Endothelial cell of umbilical vein (primary cell): ENCODE data around the gene PSAT1. TPM values are rescaled to one million over a fixed set of nuclear protein-coding genes. Genes with fewer than 3 reads are reported as not detected.

Experiments
- BruUV-seq: library from RNA; stranded (reverse); fragments of 400-500 nt; replicated peaks from 2 replicates; lab custom pipeline; 2021; lab: Mats Ljungman, UMichigan
- CTCF ChIA-PET: fragments of 300-600, 350-600 bp; sonication (Branson Sonifier 250); formaldehyde crosslinking; loops from one replicate; lab custom pipeline; 2021; ENCODE audit warnings: antibody characterized with exemption, inconsistent platforms; lab: Charles Lee
- POLR2A ChIA-PET: fragments of 300-600, 350-600 bp; sonication (Branson Sonifier 250); formaldehyde crosslinking; loops from one replicate; lab custom pipeline; 2021; ENCODE audit warnings: antibody characterized with exemption, inconsistent platforms; lab: Charles Lee
- DNase-seq: peaks from one replicate; pipeline ENCODE4 v3.0.0-alpha.2; 2011; ENCODE audit warnings: low read depth, low spot score
- FAIRE-seq: peaks from 2 replicates; lab custom pipeline; 2011; peaks lifted over from hg19 to GRCh38; lab: Jason Lieb, UNC
- H2AFZ ChIP-seq: 2 replicates; pipeline ENCODE4 v1.6.0; 2012; ENCODE audit warnings: low read depth, low read length, control low read depth, inconsistent platforms
- H3K27ac ChIP-seq: 2 replicates; pipeline ENCODE4 v1.5.1; 2011; ENCODE audit warnings: low read depth, mild to moderate bottlenecking, control low read depth, low read length, moderate library complexity; ENCODE audit not compliant: insufficient read depth
- H3K27me3 ChIP-seq, 2 experiments: 2 replicates each; pipeline versions ENCODE4 v1.6.0 to v1.6.1; 2011; ENCODE audit warnings: low read length in 2 of 2, mixed read lengths in 1 of 2; ENCODE audit not compliant: control insufficient read depth in 2 of 2, insufficient read depth in 2 of 2
- H3K36me3 ChIP-seq, 2 experiments: 2 replicates in 1 of 2; 3 replicates in 1 of 2; pipeline ENCODE4 v1.5.1; 2011; ENCODE audit warnings: low read length in 2 of 2, mild to moderate bottlenecking in 1 of 2, moderate library complexity in 1 of 2; ENCODE audit not compliant: control insufficient read depth in 2 of 2, insufficient read depth in 2 of 2; ENCODE audit errors: extremely low read depth in 1 of 2
- H3K4me1 ChIP-seq: 3 replicates; pipeline ENCODE4 v1.5.1; 2011; ENCODE audit warnings: mild to moderate bottlenecking, low read length; ENCODE audit not compliant: control insufficient read depth, insufficient read depth; ENCODE audit errors: extremely low read depth
- H3K4me2 ChIP-seq: 2 replicates; pipeline ENCODE4 v1.6.1; 2011; ENCODE audit warnings: low read length, control low read depth, mixed read lengths; ENCODE audit not compliant: insufficient read depth
- H3K4me3 ChIP-seq, 3 experiments: fragments of 200-600 bp in 1 of 3; sonication (generic), shearing (Covaris generic) in 1 of 3; replicated peaks in 1 of 3; 2 replicates each; pipeline ENCODE4 v1.5.1; 2011 to 2016; ENCODE audit warnings: control low read depth in 3 of 3, low read length in 3 of 3, mild to moderate bottlenecking in 2 of 3, inconsistent platforms in 1 of 3, low read depth in 1 of 3, moderate library complexity in 1 of 3; ENCODE audit not compliant: insufficient read depth in 1 of 3
- H3K79me2 ChIP-seq: 2 replicates; pipeline ENCODE4 v1.6.0; 2012; ENCODE audit warnings: low read length, inconsistent platforms; ENCODE audit not compliant: control insufficient read depth, insufficient read depth
- H3K9ac ChIP-seq: replicated peaks from 2 replicates; pipeline ENCODE3; 2011; ENCODE audit warnings: low read length, control low read depth; ENCODE audit not compliant: insufficient read depth; ENCODE audit errors: extremely low read depth
- H3K9me1 ChIP-seq: replicated peaks from 3 replicates; pipeline ENCODE4 v1.6.0; 2011; ENCODE audit warnings: mild to moderate bottlenecking, low read length; ENCODE audit not compliant: control insufficient read depth, insufficient read depth; ENCODE audit errors: extremely low read depth
- H3K9me3 ChIP-seq: replicated peaks from 2 replicates; pipeline ENCODE4 v1.5.1; 2012; ENCODE audit warnings: low read length, inconsistent platforms; ENCODE audit not compliant: control insufficient read depth, insufficient read depth
- H4K20me1 ChIP-seq: replicated peaks from 2 replicates; pipeline ENCODE3; 2011; ENCODE audit warnings: mild to moderate bottlenecking, low read length; ENCODE audit not compliant: control insufficient read depth, insufficient read depth; ENCODE audit errors: extremely low read depth
- EZH2 ChIP-seq: IDR thresholded peaks from 2 replicates; pipeline ENCODE4 v1.6.1; 2012; ENCODE audit warnings: borderline replicate concordance, low read depth, mild to moderate bottlenecking, moderate library complexity, low read length, inconsistent platforms; ENCODE audit not compliant: severe bottlenecking
- FOS ChIP-seq: IDR thresholded peaks from 2 replicates; pipeline ENCODE4 v1.6.1; 2011; ENCODE audit warnings: mild to moderate bottlenecking, low read length, moderate library complexity, borderline replicate concordance; ENCODE audit not compliant: insufficient read depth
- GATA2 ChIP-seq: IDR thresholded peaks from 2 replicates; pipeline ENCODE4 v1.7.0; 2011; ENCODE audit warnings: low read depth, mild to moderate bottlenecking, moderate library complexity, mixed read lengths, low read length; ENCODE audit not compliant: insufficient read length, insufficient read depth
- JUN ChIP-seq: IDR thresholded peaks from 2 replicates; pipeline ENCODE4 v1.6.1; 2011; ENCODE audit warnings: borderline replicate concordance, low read depth; ENCODE audit not compliant: insufficient read length, insufficient read depth
- MAX ChIP-seq: IDR thresholded peaks from 2 replicates; pipeline ENCODE4 v1.6.1; 2011; ENCODE audit not compliant: insufficient read depth, insufficient read length
- MYC ChIP-seq: IDR thresholded peaks from one replicate; pipeline ENCODE4 v1.6.1; 2011; ENCODE audit warnings: mild to moderate bottlenecking, low read depth, low read length
- POLR2A ChIP-seq: IDR thresholded peaks from 2 replicates; pipeline ENCODE4 v1.6.1; 2012; ENCODE audit warnings: low read depth, mild to moderate bottlenecking, control low read depth, low read length
- POLR2AphosphoS5 ChIP-seq: IDR thresholded peaks from 2 replicates; pipeline ENCODE4 v1.6.1; 2012; ENCODE audit warnings: low read depth, mild to moderate bottlenecking, control low read depth, low read length, moderate library complexity; ENCODE audit not compliant: insufficient read depth
- dilution Hi-C: fragments of 300-500 bp; cut with MboI; formaldehyde crosslinking; loops from one replicate; pipeline ENCODE4 v1.15.0; 2019; ENCODE audit warnings: low sequenced_read_pairs; ENCODE audit not compliant: extremely low pct_ligation_motif_present
- intact Hi-C: fragments of 100-400 bp; cut with micrococcal nuclease; formaldehyde crosslinking; loops from one replicate; pipeline ENCODE4 v1.10.0; 2022
- polyA plus RNA-seq, 4 experiments: library from polyadenylated mRNA; depleted of rRNA in 3 of 4; stranded (reverse) in 3 of 4; unstranded in 1 of 4; fragments of >200 nt; gene quantifications; 2 replicates each; pipeline versions ENCODE4 v1.2.1 to v1.2.3, GENCODE V29; 2011 to 2012; ENCODE audit warnings: missing spikeins in 1 of 4
- total RNA-seq: library from RNA; stranded (reverse); gene quantifications from 2 replicates; pipeline ENCODE4 v1.2.3, GENCODE V29; 2021
- TF ChIP-seq, protein P1 (sequence below), 2 donors: IDR thresholded peaks; 1 replicate in 1 of 2; 2 replicates in 1 of 2; pipeline ENCODE4 v1.5.1; 2011; ENCODE audit warnings: low read length in 2 of 2, mild to moderate bottlenecking in 2 of 2, moderate library complexity in 2 of 2, control low read depth in 1 of 2, inconsistent platforms in 1 of 2, low read depth in 1 of 2; ENCODE audit not compliant: insufficient read depth in 1 of 2; ENCODE audit errors: extremely low read depth in 1 of 2

Gene PSAT1
- total and polyA plus RNA-seq, 2 donors (not counting 3 experiments of a cell fraction or from before 2014, with no cell fraction given) = 19.1 to 47.3 TPM

DNA sequence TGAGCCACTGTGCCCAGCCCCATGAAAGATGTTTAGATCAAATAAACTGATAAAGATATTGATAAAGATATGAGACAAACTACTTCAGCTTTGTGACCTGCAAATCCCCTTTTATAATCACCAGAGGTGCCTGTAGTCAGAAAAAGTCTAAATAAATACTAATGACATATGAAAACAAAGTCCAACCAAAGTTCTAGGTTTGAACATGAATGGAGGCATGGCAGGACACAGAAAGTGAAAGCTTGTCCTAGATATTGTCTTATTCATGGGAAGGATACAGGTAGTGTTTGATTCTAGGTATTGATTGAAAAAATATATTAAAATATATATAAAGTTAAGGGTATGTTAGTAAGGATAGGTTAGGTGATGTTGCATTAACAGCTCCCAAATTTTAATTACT is 24.6 kb upstream of the PSAT1 start:
- dilution Hi-C loops = no loop called here

More for the DNA sequence above, 24.6 kb upstream of the PSAT1 start:
- DNase-seq (no peak), FAIRE-seq (no peak)
- TF ChIP-seq POLR2AphosphoS5 (no peak), MAX (no peak), EZH2 (no peak), JUN (no peak), FOS (no peak), MYC (no peak), GATA2 (no peak), POLR2A (no peak)
- TF ChIP-seq, protein P1, sequence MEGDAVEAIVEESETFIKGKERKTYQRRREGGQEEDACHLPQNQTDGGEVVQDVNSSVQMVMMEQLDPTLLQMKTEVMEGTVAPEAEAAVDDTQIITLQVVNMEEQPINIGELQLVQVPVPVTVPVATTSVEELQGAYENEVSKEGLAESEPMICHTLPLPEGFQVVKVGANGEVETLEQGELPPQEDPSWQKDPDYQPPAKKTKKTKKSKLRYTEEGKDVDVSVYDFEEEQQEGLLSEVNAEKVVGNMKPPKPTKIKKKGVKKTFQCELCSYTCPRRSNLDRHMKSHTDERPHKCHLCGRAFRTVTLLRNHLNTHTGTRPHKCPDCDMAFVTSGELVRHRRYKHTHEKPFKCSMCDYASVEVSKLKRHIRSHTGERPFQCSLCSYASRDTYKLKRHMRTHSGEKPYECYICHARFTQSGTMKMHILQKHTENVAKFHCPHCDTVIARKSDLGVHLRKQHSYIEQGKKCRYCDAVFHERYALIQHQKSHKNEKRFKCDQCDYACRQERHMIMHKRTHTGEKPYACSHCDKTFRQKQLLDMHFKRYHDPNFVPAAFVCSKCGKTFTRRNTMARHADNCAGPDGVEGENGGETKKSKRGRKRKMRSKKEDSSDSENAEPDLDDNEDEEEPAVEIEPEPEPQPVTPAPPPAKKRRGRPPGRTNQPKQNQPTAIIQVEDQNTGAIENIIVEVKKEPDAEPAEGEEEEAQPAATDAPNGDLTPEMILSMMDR (IDR thresholded peaks at IDR 0.05; ENCODE audit: extremely low read depth in 1 of 2, insufficient read depth in 1 of 2, low read depth in 1 of 2, low read length in 2 of 2) = no peak
- no peak overlapping the region for H3K4me3 ChIP-seq
- no peak overlapping the region for H3K9ac ChIP-seq
- POLR2A ChIA-PET = no interaction called here
- no peaks in the 10 kb centered on the region for H3K4me1 ChIP-seq
- H3K27me3 ChIP-seq = no peaks in the 10 kb centered on the region
- H3K9me3 ChIP-seq = no peaks in the 10 kb centered on the region
- no peaks in the 10 kb centered on the region for H4K20me1 ChIP-seq
- no peaks in the 10 kb centered on the region for H3K9me1 ChIP-seq
- no TSS peak for BruUV-seq
- H3K4me2 ChIP-seq = no peak overlapping the region
- CTCF ChIA-PET = interaction anchor here (1.2 to 1.8 kb wide), 2 partner anchors 8 to 25 kb away, joined by 3 to 5 read pairs; partner anchors contain the start of gene PSAT1
- intact Hi-C loops = no loop called here
- no peak overlapping the region for H2AFZ ChIP-seq
- peaks cover 0 to 6% of the 10 kb centered on the region in 2 experiments for H3K36me3 ChIP-seq
- H3K79me2 ChIP-seq = no peaks in the 10 kb centered on the region
- H3K27ac ChIP-seq = no peak overlapping the region
